Activated CD4-positive, alpha-beta T cell treated with anti-CD3 and anti-CD28 coated beads, Interleukin-10, Interleukin-2, amounts not matched to agents 100 ng/mL and 50 ng/mL, durations not matched to agents 16 hours and 8 hours (primary cell): ENCODE results near the gene TRIM17.

Experiments
- DNase-seq: peaks from one replicate; pipeline ENCODE4 v3.0.0-alpha.2; 2020

The TRIM17 gene

GRCh38 chr1:228366062-228366865 lies 50.4 kb downstream of the TRIM17 start:
- DNase-seq, result no peak

GRCh38 chr1:228365271-228366061 lies 51.2 kb downstream of the TRIM17 start:
- DNase-seq, result no peak

- DNase-seq, result no peak
These were observed 51.9 kb downstream of the TRIM17 start for GRCh38 chr1:228364706-228365213.

DNA sequence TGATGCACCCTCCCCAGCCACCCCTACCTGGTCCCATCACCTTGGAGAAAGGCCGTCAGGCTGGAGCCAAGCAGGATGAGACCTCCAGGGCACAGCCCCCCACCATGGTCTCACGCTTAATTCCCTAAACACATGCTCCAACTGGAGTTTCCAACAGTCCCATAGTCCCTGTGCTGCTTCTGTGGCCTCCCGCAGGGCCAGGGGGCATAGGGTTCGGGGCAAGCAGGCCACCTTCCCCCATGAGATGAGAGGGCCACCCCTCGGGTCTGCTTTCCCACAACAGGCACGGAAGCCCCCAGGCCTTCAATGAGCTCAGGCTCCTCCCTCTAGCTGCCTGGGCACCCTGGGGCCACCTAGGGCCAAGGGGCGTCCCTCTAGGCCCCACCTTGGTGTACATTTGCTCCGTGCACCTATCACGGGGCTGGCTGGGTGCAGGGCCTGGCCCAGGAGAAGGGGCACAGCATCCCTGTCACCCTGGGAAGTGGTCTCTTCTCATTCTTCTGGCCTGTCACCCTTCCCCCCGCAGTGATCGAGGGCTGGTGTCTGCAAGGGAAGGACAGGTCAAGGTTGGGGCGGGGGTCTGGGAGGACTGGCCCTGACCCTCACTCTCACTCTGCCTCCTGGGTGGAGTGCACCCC lies 52.5 kb downstream of the TRIM17 start:
- DNase-seq, result no peak

- DNase-seq, result no peak
These were observed 53.0 kb downstream of the TRIM17 start for GRCh38 chr1:228363686-228364067.

DNA sequence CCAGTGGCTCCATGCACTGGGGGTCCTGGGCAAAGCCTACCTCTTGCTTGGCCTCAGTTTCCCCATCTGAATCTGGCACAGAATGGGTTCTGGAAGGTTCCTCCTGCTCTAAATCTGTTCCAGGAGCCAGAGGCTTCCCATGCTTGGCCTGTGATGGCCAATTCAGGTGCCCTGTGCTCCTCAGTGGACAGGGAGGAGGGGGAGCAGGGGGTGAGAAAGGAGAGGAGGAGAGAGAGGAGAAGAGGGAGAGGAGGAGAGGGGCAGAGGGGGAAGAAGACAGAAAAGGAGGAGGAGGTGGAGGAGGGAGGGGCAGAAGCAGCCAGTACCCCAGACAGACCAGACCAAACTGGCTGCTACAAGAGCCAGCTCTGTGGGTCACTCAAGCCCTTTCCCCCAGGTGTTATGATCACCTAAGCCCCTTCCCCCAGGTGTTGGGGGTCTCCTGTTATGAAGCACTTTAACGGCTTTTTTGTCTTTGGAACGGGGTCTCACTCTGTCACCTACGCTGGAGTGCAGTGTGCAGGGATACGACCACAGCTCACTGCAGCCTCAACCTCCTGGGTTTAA lies 53.7 kb downstream of the TRIM17 start:
- DNase-seq, result no peak

GRCh38 chr1:228362141-228362883 lies 54.3 kb downstream of the TRIM17 start:
- no peak for DNase-seq

GRCh38 chr1:228361314-228362140 lies 55.1 kb downstream of the TRIM17 start:
- no peak for DNase-seq

- DNase-seq, result no peak
These were observed 55.9 kb downstream of the TRIM17 start for GRCh38 chr1:228360533-228361313.

GRCh38 chr1:228359613-228360532 lies 56.8 kb downstream of the TRIM17 start:
- DNase-seq, result no peak

- DNase-seq, result no peak
These were observed 57.7 kb downstream of the TRIM17 start for GRCh38 chr1:228358764-228359612.

- peak; percentile 32 for DNase-seq
These were observed 58.5 kb downstream of the TRIM17 start for GRCh38 chr1:228358039-228358763.
